DND-41 (cell line): Measurements from ENCODE around the gene SLC16A13.

Experiments
- ATAC-seq: fragments of 200-7000 bp; cut with Tn5 transposase; 3 replicates; pipeline ENCODE4 v1.9.1; 2021; ENCODE audit warnings: low read depth; ENCODE audit not compliant: insufficient read depth
- DNase-seq: peaks from one replicate; pipeline ENCODE4 v3.0.0-alpha.2; 2020
- H2AFZ ChIP-seq: 2 replicates; pipeline ENCODE4 v1.6.0; 2012; ENCODE audit warnings: low read depth, low read length
- H3K27ac ChIP-seq: 2 replicates; pipeline ENCODE4 v1.5.1; 2012; ENCODE audit warnings: low read length, inconsistent platforms
- H3K27me3 ChIP-seq: fragments of 200-600 bp; sonication (generic); 2 replicates; pipeline ENCODE4 v1.6.0; 2012; ENCODE audit warnings: low read length, mild to moderate bottlenecking, inconsistent platforms; ENCODE audit not compliant: insufficient read depth, poor library complexity
- H3K36me3 ChIP-seq: 2 replicates; pipeline ENCODE4 v1.5.1; 2012; ENCODE audit warnings: low read length, inconsistent platforms; ENCODE audit not compliant: insufficient read depth
- H3K4me1 ChIP-seq: 2 replicates; pipeline ENCODE4 v1.5.1; 2012; ENCODE audit warnings: mild to moderate bottlenecking, low read length; ENCODE audit not compliant: insufficient read depth
- H3K4me2 ChIP-seq: 2 replicates; pipeline ENCODE4 v1.6.0; 2012; ENCODE audit warnings: mild to moderate bottlenecking, moderate library complexity, low read length, inconsistent platforms; ENCODE audit not compliant: insufficient read depth
- H3K4me3 ChIP-seq, 2 experiments: fragments of 200-600 bp in 1 of 2; shearing (Covaris generic) in 1 of 2; 2 replicates each; pipeline ENCODE4 v1.5.1; 2012 to 2016; ENCODE audit warnings: inconsistent platforms in 2 of 2, low read length in 2 of 2, mild to moderate bottlenecking in 2 of 2, low read depth in 1 of 2, moderate library complexity in 1 of 2
- H3K79me2 ChIP-seq: 2 replicates; pipeline ENCODE4 v1.6.0; 2012; ENCODE audit warnings: low read length, inconsistent platforms; ENCODE audit not compliant: insufficient read depth
- H3K9ac ChIP-seq: 2 replicates; pipeline ENCODE4 v1.6.0; 2012; ENCODE audit warnings: low read depth, mild to moderate bottlenecking, inconsistent platforms, low read length, moderate library complexity
- H3K9me3 ChIP-seq: 2 replicates; pipeline ENCODE4 v1.5.1; 2012; ENCODE audit warnings: low read length, moderate library complexity, mild to moderate bottlenecking, inconsistent platforms; ENCODE audit not compliant: insufficient read depth, severe bottlenecking
- H4K20me1 ChIP-seq: 2 replicates; pipeline ENCODE4 v1.6.0; 2012; ENCODE audit warnings: low read length; ENCODE audit not compliant: insufficient read depth
- CTCF ChIP-seq: IDR thresholded peaks from 2 replicates; pipeline ENCODE4 v1.5.1; 2012; ENCODE audit warnings: borderline replicate concordance, low read length, moderate library complexity, mild to moderate bottlenecking; ENCODE audit not compliant: poor library complexity, severe bottlenecking; ENCODE audit errors: extremely low read depth
- EZH2 ChIP-seq: IDR thresholded peaks from 3 replicates; pipeline ENCODE4 v1.6.1; 2012; ENCODE audit warnings: borderline replicate concordance, low read depth, mild to moderate bottlenecking, moderate library complexity, low read length, inconsistent platforms; ENCODE audit not compliant: severe bottlenecking

The SLC16A13 gene

GRCh38 chr17:7021993-7022778 lies 13.6 kb upstream of the SLC16A13 start:
- no peaks in the 10 kb centered on the region for H3K27me3 ChIP-seq
- peak overlapping the region in 1 of 2 experiments; percentile 44; a peak in 1 of 4 replicates for H3K4me3 ChIP-seq
- peak overlapping the region; percentile 61 for H3K4me2 ChIP-seq
- H3K9me3 ChIP-seq = no peaks in the 10 kb centered on the region
- H3K9ac ChIP-seq = peak overlapping the region; percentile 35
- no peaks in the 10 kb centered on the region for H4K20me1 ChIP-seq
- no peaks in the 10 kb centered on the region for H3K79me2 ChIP-seq
- peaks cover 9% of the 10 kb centered on the region for H3K36me3 ChIP-seq
- no peak overlapping the region for H3K27ac ChIP-seq
- peak overlapping the region; percentile 73 for H2AFZ ChIP-seq
- peak; percentile 94 for TF ChIP-seq CTCF
- TF ChIP-seq EZH2 = no peak
- peaks cover 25% of the 10 kb centered on the region for H3K4me1 ChIP-seq
- peak; percentile 92 for ATAC-seq
- DNase-seq = peak; percentile 76

- peaks cover 17% of the 10 kb centered on the region for H3K4me1 ChIP-seq
- TF ChIP-seq CTCF (peak; percentile 5), EZH2 (no peak)
- peak within 1 kb of the TSS; percentile 35 for H3K9ac ChIP-seq
- peak within 1 kb of the TSS; percentile 61 for H3K4me2 ChIP-seq
- peak within 1 kb of the TSS in 1 of 2 experiments; percentile 44; a peak in 1 of 4 replicates for H3K4me3 ChIP-seq
- H3K27me3 ChIP-seq = no peaks in the 10 kb centered on the region
- H3K79me2 ChIP-seq = no peaks in the 10 kb centered on the region
- H3K27ac ChIP-seq = no peak within 1 kb of the TSS
- H3K9me3 ChIP-seq = no peaks in the 10 kb centered on the region
- no peaks in the 10 kb centered on the region for H4K20me1 ChIP-seq
- peaks cover under 1% of the 10 kb centered on the region; the same call in 1 of the 2 replicates for H3K36me3 ChIP-seq
- H2AFZ ChIP-seq = peak within 1 kb of the TSS; percentile 73
- DNase-seq (no peak), ATAC-seq (no peak)
These were observed 12.8 kb upstream of the SLC16A13 start, which contains the start of gene BCL6B for GRCh38 chr17:7022781-7023571. Gene BCL6B, plus strand, starts transcription at chr17:7023050. Its CDS starts 622 bp downstream, at chr17:7023672.

- Histone ChIP-seq H2AFZ (no peak overlapping the region), H3K9me3 (no peaks in the 10 kb centered on the region)
These were observed 12.0 kb upstream of the SLC16A13 start for GRCh38 chr17:7023576-7024401.

More at GRCh38 chr17:7023576-7024401, 12.0 kb upstream of the SLC16A13 start:
- peak; percentile 39 for DNase-seq
- ATAC-seq = no peak
- H3K4me1 ChIP-seq = peaks cover 14% of the 10 kb centered on the region
- H3K27ac ChIP-seq = no peak overlapping the region
- H4K20me1 ChIP-seq = no peaks in the 10 kb centered on the region
- H3K4me3 ChIP-seq = no peak overlapping the region
- H3K9ac ChIP-seq = no peak overlapping the region
- no peaks in the 10 kb centered on the region for H3K27me3 ChIP-seq
- no peaks in the 10 kb centered on the region for H3K79me2 ChIP-seq
- no peak overlapping the region for H3K4me2 ChIP-seq
- no peaks in the 10 kb centered on the region for H3K36me3 ChIP-seq
- TF ChIP-seq CTCF = no peak
- no peak for TF ChIP-seq EZH2
